ENCODE measurements around the gene OTOP2. TPM values are rescaled to one million over a fixed set of nuclear protein-coding genes. Genes with fewer than 3 reads are reported as not detected.

Gene OTOP2
- total and polyA plus RNA-seq, 9 of the 15 experiments (the other 6 are each of a cell fraction or from before 2014, with no cell fraction given) = 0.04 to 0.36 (median 0.14) TPM; not detected in 1

- TF ChIP-seq U2AF2 (optimal IDR thresholded peaks at IDR 0.05; ENCODE audit: low read depth, low read length) = no peak
- peak; percentile 76; the same call in 1 of the 2 replicates for TF ChIP-seq THAP7 (CRISPR knock-in tag; IDR thresholded peaks at IDR 0.05)
- no peak for TF ChIP-seq HINFP (tag; conservative IDR thresholded peaks at IDR 0.05; ENCODE audit: low read depth)
- peak; percentile 83 for TF ChIP-seq TRIM28 (IDR thresholded peaks at IDR 0.05)
- TF ChIP-seq HDAC1 (IDR thresholded peaks at IDR 0.05) = peak in 1 of 2 experiments; percentile 79; a peak in 2 of 4 replicates
- TF ChIP-seq, protein P1, sequence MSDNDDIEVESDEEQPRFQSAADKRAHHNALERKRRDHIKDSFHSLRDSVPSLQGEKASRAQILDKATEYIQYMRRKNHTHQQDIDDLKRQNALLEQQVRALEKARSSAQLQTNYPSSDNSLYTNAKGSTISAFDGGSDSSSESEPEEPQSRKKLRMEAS (CRISPR knock-in tag; IDR thresholded peaks at IDR 0.05) = peak; percentile 87
- TF ChIP-seq E2F6 (IDR thresholded peaks at IDR 0.05; ENCODE audit: borderline replicate concordance in 1 of 2, extremely low read depth in 1 of 2, insufficient read depth in 1 of 2, insufficient read length in 1 of 2, low read depth in 1 of 2, low read length in 1 of 2, poor library complexity in 1 of 2, severe bottlenecking in 1 of 2) = peak; percentile 89 to 92
- TF ChIP-seq PHF8 (IDR thresholded peaks at IDR 0.05; ENCODE audit: borderline replicate concordance, low read length) = peak; percentile 88; the same call in 1 of the 2 replicates
- no peak for TF ChIP-seq ZNF146 (CRISPR knock-in tag; IDR thresholded peaks at IDR 0.05; ENCODE audit: unreplicated experiment)
- peak; percentile 41 for TF ChIP-seq CHD1 (IDR thresholded peaks at IDR 0.05; ENCODE audit: low read length)
- no peak for TF ChIP-seq ZNF445 (CRISPR knock-in tag; IDR thresholded peaks at IDR 0.05; ENCODE audit: low read depth)
- TF ChIP-seq, protein P2, sequence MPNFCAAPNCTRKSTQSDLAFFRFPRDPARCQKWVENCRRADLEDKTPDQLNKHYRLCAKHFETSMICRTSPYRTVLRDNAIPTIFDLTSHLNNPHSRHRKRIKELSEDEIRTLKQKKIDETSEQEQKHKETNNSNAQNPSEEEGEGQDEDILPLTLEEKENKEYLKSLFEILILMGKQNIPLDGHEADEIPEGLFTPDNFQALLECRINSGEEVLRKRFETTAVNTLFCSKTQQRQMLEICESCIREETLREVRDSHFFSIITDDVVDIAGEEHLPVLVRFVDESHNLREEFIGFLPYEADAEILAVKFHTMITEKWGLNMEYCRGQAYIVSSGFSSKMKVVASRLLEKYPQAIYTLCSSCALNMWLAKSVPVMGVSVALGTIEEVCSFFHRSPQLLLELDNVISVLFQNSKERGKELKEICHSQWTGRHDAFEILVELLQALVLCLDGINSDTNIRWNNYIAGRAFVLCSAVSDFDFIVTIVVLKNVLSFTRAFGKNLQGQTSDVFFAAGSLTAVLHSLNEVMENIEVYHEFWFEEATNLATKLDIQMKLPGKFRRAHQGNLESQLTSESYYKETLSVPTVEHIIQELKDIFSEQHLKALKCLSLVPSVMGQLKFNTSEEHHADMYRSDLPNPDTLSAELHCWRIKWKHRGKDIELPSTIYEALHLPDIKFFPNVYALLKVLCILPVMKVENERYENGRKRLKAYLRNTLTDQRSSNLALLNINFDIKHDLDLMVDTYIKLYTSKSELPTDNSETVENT (CRISPR knock-in tag; IDR thresholded peaks at IDR 0.05) = peak; percentile 58; the same call in 1 of the 2 replicates
- no peak for TF ChIP-seq ZSCAN32 (CRISPR knock-in tag; IDR thresholded peaks at IDR 0.05)
- TF ChIP-seq, protein P3, sequence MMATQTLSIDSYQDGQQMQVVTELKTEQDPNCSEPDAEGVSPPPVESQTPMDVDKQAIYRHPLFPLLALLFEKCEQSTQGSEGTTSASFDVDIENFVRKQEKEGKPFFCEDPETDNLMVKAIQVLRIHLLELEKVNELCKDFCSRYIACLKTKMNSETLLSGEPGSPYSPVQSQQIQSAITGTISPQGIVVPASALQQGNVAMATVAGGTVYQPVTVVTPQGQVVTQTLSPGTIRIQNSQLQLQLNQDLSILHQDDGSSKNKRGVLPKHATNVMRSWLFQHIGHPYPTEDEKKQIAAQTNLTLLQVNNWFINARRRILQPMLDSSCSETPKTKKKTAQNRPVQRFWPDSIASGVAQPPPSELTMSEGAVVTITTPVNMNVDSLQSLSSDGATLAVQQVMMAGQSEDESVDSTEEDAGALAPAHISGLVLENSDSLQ (IDR thresholded peaks at IDR 0.05) = no peak; the same call in 1 of the 2 replicates
- TF ChIP-seq POU5F1 (IDR thresholded peaks at IDR 0.05; ENCODE audit: borderline replicate concordance, low read depth, low read length, partially characterized antibody) = no peak
- peak in 1 of 2 experiments; percentile 48; a peak in 1 of 4 replicates for TF ChIP-seq ETV6 (IDR thresholded peaks at IDR 0.05; ENCODE audit: borderline replicate concordance in 1 of 2, low read depth in 2 of 2, low read length in 1 of 2)
- no peak for TF ChIP-seq ETV6 (CRISPR knock-in tag; IDR thresholded peaks at IDR 0.05; ENCODE audit: borderline replicate concordance)
- no peak for TF ChIP-seq HMBOX1 (IDR thresholded peaks at IDR 0.05)
These were observed 58.0 kb downstream of the OTOP2 start (continued) for GRCh38 chr17:74981979-74982662.
